GM11168 (cell line): ENCODE results near the gene TTLL6.
"Not testable (repeated sequence)": the region's sequence is repeated elsewhere in the genome, so short reads cannot be mapped to it uniquely, and the experiment has no call there.

Experiments
- in situ Hi-C: fragments of 300-500 bp; cut with MboI; formaldehyde crosslinking; loops from one replicate; pipeline ENCODE4 v1.12.0; 2022; ENCODE audit warnings: low sequenced_read_pairs; ENCODE audit not compliant: unreplicated experiment

The TTLL6 gene

DNA sequence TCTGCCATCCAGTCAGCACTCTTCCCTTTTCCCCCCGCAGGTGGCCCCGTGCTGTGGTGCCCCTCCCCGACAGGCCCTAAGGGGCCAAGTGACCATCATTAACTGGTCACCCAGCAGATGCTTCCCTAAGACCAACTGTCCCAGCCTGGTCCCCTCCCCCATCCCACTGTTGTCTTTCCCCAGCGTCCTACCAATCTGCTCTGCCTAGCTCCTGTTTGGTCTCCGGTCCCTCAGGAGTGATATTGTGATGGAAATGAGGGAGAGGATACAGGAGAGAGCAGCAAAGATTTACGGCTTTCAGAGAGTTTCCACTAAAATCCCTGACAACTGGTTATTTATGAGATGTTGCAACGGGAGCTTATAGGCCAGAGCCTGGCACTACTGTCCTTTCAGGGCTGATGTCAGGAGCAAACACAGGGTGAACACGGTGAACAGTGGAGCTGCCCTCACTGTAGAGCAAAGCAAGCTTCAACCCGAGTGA, 1.4 kb upstream of the TTLL6 start:
- in situ Hi-C loops, result no loop called here

DNA sequence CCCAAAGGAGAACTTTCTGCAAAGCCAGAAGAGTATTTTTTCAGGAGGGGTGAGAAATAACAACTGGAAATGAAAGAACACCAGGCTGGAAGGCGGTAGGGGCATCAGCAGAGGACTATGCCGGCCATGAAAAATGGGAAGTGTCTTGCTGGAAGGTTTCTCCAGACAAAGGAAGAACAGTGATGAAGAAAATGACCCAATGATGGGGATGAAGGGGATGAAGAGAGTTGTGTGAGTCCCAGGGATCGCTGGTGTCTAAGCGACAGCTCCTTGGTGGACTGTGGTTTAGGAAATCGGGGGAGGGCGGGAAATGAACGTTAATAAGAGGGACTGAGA, 623 bp downstream of the TTLL6 start:
- in situ Hi-C loops, result no loop called here

DNA sequence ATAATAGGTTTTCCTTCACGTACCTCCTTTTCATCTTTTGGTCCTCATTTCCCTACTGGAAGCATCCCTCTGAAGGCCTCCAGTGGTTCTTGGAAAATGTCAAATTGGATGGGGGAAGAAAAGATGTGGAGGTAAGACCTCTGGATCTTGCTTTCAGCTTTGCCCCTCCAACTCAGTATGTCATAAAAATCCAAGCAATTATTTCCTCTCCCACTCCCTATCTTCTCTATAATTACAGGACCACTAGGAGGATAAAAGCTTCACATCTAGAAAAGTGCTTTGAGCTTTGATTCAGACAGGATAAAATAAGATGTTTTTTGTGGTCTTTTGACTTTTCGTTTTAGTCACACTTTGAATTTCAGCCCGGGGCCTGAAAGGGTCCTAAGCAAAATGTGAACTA, 1.7 kb downstream of the TTLL6 start:
- in situ Hi-C loops, result no loop called here

DNA sequence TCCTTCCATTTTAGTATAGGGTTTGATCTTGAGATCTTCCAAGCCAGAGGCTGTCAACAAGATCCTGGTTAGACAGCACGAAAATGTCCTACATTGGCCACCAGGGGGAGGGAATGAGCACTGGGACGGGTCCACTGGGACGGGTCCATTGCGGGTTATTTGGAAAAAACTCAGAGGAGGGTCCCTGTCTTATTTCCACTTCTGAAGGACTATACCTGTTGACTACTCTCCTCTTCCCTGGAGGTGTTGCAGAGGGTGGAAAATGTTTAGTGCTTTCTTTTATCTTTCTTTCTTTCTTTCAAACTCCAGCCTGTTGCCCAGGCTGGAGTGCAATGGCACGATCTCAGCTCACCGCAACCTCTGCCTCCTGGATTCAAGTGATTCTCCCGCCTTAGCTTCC, 2.5 kb downstream of the TTLL6 start:
- in situ Hi-C loops, result no loop called here

DNA sequence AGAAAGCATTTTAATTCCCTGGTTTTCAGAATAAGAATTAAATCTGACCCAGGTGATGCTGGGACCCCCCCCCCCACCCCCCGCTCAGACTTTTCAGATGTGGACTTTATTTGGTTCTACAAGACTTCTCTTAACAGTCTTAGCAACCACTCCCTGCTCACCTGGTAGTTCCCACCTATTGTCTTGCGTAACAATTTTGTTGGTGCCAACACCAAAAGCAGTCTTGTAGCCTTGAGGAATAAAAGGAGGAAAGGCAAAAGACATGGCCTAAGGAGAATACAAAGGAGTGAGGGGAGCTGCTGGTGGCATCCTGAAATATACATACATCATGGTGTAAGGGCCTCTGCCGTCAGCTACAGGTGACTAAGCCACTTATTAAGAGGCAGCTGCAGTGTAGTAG, 5.0 kb downstream of the TTLL6 start:
- in situ Hi-C loops, result no loop called here

DNA sequence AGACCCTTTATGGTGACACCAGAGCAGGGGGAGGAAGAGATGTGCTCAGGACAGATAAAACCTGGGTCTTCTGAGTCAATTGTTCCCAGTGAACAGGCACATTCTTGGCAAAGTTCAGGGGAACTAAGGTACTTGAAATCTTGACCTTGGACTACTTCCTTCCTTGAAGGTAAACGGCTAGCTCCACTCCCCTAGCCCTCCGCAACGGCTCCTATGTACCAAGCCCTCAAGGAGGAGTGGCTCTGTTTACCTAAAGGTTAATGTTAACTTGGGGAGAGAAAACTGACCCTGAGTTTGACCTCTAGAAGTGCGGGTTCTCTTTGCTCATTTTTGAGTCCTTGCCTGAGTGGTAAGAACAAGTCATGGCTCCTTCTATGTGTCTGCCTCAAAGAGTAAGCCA, 7.8 kb downstream of the TTLL6 start:
- in situ Hi-C loops, result no loop called here

DNA sequence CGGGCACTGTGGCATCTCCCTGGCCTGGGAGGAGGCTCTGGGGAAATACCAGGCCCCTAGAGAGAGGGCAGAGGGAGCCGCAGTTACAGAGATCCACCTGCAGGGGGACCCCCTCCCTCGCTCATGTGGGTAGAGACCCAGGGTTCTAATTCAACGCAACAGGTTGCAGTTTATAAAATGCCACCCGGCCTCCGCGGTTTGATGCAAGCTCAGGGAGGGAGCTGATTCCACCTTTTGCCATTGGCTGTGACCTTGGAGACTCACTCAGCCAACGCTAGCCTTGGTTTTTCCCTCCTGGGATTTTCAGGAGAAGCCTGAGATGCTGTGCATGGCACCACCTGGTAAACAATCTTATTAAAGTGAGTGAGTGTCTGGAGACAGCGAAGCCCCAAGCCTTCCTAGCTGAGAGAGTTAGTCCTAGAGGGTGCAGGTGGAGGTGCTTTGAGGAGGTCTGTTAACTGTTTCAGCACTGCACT, 12.1 kb downstream of the TTLL6 start:
- in situ Hi-C loops, result loop anchor here (5.0 kb wide), 1 partner anchor 77 kb away; no protein-coding TSS in a partner anchor

DNA sequence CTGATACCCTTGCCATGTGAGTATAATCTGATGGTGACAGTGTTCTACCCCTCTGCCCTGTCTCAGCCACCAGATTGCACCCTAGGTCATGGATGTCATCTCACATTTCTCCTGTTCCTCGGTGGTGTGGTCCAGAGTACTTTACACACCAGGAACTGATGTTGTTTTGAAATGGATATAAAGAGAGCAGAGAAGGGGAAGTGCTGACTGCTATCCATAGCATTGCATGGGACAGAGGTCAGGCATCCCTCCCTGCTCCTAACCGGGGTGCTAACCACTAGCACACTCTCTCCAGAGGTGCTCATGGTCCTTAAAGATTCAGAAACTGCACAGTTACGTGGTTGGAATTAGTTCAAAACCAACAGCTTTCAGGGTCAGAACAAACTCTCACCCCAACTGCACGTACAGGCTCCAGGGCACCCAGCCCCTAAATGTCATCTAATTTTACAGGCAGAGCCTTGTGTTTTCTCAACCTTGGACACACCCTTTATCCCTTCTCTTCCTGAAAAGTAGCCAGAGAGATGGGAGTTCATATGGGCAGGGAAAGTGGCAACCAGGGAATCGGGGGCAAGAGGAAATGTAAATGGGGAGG, 16.3 kb downstream of the TTLL6 start:
- in situ Hi-C loops, result loop anchor here (5.0 kb wide), 1 partner anchor 82 kb away; no protein-coding TSS in a partner anchor

DNA sequence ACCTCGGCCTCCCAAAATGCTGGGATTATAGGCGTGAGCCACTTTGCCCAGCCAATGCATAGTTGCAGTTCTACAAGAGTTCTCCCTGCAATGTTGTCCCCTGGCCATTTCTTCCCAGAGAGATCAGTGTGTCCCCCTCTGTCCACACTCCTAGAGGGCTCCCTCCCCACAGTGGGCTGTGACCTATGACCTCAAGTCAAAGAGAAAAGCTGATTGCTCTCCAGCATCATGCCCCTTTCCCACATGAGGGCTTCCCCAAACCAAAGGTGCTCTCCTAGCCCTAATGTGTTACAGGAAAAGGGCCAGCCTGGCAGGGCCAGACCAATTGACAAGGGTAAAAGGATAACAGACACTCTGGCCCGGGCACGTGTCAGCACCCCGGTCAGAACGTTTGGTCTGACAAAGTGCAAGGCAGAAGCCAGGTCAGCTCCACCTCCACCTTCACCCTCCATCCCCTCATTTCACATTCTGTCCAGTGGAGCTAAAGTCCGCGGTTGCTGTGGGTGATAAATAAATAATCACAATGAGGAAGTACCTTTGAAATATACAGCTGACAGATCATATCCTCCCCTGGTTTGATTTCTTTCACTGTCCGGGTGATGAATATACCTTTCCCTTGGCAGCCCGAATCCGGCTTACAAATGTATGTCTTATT, 17.8 kb downstream of the TTLL6 start:
- in situ Hi-C loops, result no loop called here

DNA sequence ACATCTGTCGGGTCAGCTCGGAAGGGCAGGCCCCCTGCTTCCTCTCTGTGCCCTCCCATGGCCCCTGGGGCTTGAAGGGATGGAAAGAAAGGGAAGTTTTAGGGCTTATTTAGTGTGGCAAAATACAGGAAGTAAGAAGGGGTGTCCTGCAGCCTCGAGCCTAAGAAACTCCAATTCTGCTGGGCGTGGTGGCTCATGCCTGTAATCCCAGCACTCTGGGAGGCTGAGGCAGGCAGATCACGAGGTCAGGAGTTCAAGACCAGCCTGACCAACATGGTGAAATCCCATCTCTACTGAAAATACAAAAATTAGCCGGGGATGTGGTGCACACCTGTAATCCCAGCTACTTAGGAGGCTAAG, 20.9 kb downstream of the TTLL6 start:
- in situ Hi-C loops, result not testable (repeated sequence)

DNA sequence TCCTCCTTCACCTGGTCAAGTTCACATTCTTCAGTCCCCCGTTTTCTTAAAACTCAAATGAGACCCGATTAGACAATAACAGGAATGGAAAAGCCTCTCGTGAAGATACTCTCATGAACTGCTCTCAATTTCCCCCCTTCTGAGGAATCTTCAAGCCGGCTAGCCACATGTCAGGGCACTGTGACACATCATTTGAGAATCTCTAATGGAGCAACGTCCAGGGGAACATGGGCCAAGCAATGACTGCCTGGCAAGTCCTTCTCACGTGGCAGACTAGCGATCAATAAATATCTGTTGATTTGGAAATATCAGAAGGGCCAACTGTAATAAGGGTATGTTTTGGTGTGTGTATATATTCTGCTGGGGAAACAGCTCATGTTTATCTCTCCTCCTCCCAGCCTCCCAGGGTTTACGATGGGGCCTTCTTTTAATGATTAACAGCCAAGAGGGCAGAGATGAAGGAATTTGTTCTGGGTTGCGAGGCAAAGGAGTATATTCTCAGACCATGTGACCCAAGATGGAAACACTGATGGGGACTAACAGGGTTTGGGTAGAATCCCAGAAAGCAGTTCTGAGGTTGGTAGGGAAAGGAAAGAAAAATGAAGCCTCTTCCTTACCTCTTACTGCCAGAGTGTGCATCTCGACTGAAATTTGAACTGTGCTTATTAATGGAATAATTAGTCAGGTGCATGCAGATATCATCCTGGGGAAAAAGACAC, 21.4 kb downstream of the TTLL6 start:
- in situ Hi-C loops, result no loop called here

DNA sequence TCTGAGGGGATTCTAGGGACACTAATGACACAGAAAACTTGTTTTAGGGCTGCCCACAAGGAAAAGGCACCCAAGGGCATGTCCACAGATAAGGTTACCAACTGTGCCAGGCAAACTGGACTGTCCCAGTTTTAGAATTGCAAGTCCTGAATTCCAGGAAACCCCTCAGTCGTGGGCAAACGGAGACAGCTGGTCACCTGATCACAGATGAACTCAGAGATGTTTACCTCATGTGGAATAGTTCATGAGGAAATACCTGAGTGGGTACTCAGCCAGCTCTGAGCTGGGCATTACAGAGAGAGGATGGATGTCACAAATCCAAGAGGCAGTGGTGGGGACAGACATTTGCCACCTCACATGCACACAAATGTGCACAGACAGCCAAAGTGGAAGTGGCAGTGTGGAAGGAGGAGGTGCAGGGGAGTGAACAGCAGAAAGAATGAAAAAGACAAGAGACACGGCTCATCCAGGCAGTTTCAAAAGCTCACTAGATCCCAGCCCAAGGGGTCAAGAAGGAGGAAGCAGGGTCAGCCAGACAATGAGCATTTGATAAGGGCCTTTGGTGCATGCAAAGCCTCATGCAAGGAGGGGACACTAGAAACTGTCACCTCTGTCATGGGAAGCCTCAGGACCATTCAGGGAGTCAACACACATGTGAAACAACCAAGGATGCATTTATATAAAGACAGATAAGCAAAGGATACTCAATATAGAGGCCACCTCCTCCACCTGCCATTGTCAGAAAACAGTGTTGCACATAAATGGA, 24.8 kb downstream of the TTLL6 start:
- in situ Hi-C loops, result no loop called here

DNA sequence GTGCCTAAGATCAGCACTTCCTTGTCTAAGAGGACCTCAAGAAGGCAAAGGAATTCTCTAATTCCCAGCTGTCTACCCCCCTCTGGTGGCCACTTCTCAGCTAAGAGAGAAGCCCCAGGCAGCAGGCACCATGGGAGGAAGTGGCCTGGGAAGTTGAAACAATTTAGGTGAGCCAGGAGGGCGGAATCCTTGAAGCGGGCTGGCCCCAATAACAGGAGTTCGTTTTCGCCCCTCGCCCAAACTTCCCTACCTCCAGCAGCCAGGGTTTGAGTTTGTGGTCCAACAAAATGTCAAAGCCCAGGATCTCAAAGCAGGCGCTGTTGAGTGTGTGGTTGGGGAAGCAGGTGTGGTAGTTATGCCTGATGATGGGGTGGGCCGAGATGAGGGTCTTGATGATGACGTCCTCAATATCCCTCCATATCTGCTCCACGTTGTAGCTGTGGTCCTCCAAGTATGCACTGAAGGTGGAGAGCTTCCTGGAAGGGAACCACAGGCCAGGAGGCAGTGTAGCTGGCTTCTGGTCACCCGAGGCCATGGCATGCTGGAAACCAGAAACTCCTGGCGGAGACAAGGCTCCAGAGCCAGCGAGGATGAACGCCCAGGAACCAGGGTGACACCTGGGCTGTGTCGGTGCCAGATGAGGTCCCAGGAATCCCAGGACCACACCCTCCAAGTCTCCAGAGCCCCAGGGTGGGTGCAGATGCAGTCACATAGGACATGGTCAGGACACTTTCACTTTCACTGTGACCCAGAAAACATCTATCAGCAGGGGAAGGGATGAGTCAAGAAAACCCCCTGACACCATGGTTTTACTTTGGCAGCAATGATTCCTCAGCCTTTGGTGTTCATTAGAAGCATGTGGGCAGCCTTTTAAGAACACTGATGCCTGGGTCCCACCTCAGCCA, 25.6 kb downstream of the TTLL6 start:
- in situ Hi-C loops, result no loop called here

DNA sequence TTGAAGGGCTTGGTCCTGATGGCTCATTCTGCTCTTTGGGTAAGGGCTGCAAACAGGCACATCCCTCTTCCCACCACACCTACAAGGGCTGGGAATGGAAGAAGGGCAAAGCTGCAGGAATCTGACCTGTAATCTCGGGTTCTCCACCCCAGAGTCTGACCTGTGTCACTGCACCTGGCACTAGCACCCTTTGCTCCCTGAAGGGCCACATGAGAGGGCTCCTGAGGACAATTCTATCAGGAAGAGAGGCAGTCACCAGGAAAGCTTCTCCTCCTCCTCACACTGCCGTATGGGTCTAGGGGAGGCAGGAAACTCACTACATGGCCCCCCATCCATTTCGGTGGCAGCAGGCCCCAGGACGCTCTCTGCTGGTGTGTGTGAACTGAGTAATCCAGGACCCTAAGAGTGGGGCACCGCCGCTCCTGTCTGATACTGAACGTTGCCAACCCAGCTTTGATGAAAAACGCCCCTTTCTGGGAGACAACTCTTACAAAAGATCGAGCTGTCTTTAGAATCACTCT, 26.4 kb downstream of the TTLL6 start:
- in situ Hi-C loops, result no loop called here

DNA sequence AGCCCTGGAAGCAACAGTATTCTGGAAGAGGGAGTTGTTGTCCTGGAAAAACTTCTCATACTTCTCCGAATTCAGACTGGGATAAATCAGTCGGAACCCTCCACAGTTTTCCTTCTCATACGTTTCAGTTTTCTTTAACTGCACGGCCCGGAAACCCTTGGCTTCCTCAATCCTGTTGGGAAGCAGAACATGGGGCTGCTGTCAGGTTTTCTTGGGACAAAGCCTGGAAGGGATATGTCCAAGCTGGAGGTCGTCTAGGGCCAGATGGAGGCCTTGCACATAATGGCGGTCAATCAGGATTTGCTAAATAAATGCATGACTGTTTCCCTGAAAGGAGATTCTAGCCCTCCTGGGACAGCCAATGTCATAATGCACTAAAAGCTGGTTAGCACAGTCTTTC, 29.2 kb downstream of the TTLL6 start:
- in situ Hi-C loops, result no loop called here

DNA sequence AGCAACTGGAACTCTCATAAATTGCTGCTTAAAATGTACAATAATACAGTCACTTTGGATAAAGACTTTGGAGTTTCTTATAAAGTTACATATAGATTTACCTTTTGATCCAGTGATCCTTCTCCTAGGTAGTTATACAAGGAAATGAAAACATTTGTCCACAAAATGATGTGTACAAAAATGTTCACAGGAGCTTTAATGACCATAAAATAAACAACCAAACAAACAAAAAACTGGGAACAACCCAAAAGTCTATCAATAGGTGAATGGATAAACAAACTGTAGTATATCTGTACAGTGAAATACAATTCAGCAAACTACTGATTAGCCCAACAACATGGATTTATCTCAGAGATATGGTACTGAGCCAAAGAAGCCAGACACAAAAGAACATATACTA, 37.6 kb downstream of the TTLL6 start:
- in situ Hi-C loops, result no loop called here

DNA sequence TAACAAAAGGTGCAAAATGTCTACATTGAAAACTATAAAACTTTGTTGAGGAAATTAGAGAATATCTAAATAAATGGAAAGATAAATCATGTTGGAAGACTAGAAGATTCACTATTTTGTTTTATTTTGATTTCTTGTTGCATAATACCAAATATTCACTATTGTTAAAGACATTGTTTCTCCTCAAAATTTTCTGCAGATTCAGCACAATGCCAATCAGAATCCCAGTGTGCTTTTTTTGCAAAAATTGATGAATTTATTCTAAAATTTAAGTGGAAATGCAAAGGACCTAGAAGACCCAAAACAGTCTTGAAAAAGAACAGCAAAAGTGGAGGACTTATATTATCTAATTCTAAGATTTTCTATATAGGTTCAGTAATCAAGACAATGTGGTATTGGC, 40.4 kb downstream of the TTLL6 start:
- in situ Hi-C loops, result no loop called here

DNA sequence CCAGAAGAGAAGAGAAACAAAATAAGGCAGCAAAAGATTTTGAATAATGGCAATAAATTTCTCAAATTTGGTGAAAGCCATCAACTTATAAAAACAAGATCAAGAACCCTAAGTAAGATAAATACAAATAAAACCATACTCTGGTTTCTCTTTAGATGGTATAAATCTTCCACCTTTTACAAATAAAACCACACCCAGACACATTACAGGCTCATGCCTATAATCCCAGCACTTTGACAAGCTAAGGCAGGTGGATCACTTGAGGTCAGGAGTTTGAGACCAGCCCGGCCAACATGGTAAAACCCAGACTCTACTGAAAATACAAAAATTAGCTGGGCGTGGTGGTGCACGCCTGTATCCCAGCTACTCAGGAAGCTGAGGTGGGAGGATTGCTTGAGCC, 43.8 kb downstream of the TTLL6 start:
- in situ Hi-C loops, result no loop called here

DNA sequence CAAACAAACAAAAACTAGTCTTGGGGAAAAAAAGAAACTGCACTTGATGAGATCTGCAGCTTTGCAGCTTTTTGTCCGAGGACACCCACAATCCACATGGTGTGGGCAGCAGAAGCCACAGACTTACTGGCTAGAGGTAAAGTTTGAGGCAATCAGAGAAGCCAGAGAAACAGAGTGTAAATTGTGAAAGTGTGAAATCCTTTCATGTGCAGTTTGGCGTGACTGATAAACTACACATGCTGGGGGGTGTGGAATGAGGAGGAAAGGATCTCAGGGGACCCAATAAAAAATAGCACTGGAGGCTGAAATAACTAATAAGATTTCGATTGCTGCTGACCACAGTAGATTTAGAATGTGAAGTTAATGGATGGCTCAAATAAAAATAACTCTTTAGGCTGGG, 46.1 kb downstream of the TTLL6 start:
- in situ Hi-C loops, result no loop called here
